HG03442 (cell line): Measurements from ENCODE around the gene DHPS.
"Not testable (repeated sequence)": the region's sequence is repeated elsewhere in the genome, so short reads cannot be mapped to it uniquely, and the experiment has no call there.

Experiments
- ATAC-seq: cut with Tn5 transposase; IDR thresholded peaks from one replicate; pipeline ENCODE4 v1.9.1; 2021; ENCODE audit warnings: mild to moderate bottlenecking, moderate library complexity; ENCODE audit not compliant: unreplicated experiment

The DHPS gene

DNA sequence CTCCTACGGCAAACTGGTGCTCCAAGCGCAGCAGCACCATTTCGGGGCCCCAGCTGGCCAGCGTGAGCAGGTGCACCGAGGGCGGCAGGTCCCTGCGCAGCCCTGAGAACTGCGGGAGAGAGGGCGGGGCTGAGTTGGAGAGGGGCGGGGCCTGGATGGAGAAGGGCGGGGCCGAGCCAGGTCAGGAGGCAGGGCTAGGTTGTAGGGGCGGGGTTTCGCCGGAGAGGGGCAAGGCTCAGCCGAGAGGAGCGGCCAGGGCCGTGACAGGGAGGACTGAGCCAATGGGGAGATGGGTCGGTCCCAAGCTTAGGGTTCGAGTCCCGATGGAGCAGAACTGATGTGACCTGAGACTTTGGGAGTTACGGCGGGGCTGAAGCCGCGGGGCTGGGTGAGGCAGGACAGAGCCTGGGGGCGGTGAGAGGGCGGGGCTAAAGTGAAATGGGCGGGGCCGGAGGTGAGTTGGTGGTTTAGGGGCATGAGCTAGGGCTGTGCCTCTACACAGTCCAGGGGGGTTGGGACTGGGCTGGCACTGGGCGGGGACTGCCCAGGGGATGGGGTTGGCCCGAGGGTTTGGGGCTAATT is 34.1 kb downstream of the DHPS start:
- ATAC-seq: no peak

DNA sequence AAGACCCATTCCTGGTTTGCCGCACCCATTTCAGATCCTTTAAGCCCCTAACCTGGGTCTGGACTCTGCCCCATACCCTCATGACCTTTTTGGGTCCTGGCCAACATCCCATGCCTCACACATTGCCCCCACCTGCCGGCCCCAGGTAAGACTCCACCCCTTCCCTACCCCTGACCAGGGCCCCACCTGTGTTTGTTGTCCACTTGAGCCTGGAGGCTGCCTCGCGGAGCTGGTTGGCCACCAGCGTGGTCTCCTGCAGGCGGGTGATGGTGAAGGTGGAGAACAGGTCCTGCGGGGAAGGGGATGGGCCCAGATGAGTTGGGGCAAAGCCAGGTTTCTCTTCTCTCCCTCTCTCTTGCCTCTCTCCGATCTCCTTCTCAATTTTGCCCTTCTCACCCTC is 34.6 kb downstream of the DHPS start:
- no peak for ATAC-seq

DNA sequence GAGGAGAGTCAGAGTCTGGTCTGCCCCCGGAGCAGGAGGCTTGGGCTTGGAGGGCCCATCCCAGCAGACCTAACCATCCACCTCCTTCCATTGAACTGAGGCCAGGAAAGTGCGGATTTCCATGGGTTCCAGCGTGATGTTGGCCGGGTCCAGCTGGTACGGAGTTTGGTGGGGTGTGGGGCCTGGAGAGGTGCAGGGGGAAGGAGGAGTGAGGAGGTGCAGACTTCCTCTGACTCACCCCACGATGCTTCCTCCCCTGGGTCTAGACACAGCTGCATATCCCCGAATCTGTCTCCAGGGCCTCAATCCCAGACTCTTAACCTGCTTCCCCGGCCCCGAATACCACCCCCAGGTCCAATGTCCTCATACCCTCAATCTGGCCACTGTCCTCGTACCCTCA is 35.1 kb downstream of the DHPS start:
- no peak for ATAC-seq

DNA sequence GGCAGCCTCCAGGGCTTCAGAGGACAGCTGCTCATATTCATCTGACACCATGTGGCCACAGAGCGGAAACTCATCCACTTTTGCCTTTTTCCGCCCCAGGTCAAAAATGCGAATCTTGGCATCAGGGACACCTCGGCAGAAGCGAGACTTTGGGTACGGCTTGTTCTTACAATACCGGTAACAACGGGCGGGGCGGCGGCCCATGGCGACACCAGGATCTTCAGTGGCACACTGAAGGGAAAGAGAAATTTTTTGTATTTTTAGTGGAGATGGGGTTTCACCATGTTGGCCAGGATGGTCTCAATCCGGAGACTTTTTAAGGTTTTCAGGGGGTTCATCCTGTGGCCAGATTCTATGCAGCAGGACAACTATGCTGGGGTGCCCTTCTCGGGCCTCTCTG is 38.0 kb downstream of the DHPS start:
- not testable (repeated sequence) for ATAC-seq

DNA sequence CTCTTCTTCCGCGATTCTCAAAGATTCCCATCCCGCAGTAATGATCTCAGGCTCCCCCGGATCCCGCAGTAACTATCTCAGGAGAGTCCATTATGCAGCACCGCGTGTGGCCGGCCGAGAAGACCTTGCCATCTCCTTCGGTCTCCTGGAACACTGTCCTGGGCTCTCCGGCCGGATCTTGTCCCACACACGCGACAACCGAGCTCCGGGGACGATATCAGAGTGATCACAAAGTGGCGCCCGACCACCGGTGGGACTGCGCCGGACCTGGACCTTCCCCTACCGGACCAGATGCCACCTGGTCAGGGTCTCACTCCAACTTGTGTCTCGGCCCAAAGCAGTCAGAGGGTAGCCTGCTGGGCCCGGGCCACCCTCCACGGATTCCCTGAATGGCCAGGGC is 39.2 kb downstream of the DHPS start:
- ATAC-seq: no peak

DNA sequence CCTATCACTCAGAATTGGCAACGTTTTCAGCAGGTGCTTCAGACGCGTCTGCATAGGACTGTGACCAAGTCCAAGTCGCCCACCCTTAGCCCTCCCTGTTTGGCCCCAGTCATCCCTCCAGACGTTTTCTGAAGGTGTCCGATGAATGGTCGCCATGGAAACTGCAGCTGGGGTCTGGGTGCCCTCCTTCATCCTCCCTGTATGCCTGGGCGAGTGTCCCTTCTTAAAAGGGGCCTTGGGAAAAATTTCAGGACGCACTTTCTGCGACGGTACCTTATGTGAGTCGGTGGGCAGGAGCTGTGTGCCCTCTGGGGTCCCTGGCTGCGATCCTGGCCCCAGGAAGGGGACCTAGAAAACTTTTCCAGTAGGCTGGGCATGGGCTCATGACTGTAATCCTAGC is 40.2 kb downstream of the DHPS start:
- no peak for ATAC-seq

DNA sequence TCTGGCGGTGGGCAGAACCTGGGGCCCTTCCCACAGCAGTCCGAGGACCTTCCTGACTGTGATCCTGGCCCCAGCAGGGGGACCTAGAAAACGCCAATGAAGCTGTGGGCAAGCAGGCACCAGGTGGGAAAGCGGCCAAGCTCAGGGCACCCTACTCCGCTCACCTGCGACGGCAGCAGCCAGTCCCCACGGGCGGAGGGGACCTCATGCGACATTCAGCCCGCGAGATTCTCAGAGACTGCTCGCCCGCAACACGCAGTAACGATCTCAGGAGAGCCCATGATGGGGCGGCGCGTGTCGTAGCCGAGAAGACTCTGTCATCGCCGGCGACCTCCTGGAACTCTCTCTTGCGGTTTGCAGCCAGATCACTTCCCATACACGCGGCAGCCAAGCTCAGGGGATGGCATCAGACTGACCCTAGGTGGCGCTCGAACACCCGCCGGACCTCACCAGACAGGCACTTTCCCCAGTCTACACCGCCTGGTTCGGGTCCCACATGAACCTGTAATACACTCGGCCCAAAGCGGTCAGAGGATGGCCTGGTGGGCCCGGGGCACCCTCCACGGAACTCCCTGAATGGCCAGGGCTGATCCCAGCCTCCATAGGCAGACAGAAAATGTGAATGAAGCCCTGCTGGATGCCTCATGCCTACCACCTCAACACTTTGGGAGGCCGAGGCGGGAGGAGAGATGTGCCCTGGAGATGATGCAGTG is 41.6 kb downstream of the DHPS start:
- ATAC-seq: no peak

DNA sequence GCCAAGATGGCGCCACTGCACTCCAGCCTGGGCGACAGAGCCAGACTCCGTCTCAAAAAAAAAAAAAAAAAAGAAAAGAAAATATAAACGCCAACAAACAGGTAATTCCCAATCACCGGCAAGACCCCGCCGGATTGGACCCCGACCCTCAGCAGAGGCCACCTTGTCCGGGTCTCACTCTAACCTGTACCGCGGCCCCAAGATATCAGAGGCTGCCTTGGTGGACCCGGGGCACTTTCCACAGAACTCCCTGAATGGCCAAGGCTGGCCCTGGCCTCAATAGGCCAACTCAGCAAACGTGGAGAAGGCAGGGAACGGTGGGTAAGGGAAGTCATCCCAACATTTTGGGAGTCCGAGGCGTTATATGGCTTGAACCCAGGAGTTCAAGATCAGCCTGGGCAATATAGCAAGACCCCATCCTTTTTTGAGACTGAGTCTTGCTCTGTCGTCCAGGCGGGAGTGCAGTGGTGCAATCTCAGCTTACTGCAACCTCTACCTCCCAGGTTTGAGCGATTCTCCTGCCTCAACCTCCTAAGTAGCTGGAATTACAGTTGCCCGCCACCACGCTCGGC is 43.0 kb downstream of the DHPS start:
- ATAC-seq: no peak

DNA sequence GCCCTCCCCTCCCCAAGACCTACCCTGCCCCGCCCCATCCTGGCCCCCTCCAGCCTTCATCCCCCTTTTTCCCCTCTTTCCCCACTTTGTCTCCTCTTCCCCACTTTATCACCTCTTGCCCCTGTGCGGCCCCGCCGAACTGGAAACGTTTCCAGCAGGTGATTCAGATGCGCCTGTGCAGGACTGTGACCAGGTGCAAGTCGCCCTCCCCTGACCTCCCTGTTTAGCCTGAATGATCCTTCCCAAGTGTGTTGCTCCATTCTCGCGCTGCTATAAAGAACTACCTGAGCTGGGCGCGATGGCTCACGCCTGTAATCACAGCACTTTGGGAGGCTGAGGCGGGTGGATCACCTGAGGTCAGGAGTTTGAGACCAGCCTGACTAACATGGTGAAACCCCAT is 45.0 kb downstream of the DHPS start:
- no peak for ATAC-seq

DNA sequence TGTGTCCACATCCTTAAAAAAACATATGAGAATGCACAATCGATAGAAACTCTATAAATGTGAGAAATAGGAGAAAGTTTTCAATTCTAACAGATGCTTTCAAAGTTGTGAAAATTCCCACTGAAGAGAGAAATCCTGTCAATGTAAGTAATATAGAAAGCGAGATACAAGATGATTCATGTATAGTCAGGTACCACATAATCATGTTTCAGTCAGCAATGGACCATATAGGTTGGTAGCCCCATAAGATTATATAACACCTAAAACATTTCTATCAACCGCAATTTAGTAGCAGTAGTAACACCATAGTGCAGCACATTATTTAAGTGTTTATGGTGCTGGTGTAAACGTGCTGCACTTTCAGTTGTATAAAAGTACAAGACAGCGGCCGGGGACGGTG is 52.5 kb downstream of the DHPS start:
- no peak for ATAC-seq

DNA sequence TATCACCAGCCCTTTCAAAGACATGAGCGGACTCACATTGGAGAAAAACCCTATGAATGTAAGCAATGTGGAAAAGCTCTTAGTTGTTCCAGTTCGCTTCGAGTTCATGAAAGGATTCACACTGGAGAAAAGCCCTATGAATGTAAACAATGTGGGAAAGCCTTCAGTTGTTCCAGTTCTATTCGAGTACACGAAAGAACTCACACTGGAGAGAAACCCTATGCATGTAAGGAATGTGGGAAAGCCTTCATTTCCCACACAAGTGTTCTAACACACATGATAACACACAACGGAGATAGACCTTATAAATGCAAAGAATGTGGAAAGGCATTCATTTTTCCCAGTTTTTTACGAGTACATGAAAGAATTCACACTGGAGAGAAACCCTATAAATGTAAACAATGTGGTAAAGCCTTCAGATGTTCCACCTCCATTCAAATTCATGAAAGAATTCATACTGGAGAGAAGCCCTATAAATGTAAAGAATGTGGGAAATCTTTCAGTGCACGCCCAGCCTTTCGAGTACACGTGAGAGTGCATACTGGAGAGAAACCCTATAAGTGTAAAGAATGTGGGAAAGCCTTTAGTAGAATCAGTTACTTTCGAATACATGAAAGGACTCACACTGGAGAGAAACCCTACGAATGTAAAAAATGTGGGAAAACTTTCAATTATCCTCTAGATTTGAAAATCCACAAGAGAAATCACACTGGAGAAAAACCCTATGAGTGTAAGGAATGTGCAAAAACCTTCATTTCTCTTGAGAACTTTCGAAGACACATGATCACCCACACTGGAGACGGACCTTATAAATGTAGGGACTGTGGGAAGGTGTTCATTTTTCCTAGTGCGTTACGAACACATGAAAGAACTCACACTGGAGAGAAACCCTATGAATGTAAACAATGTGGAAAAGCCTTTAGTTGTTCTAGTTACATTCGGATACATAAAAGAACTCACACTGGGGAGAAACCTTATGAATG is 53.3 kb downstream of the DHPS start:
- ATAC-seq: no peak

DNA sequence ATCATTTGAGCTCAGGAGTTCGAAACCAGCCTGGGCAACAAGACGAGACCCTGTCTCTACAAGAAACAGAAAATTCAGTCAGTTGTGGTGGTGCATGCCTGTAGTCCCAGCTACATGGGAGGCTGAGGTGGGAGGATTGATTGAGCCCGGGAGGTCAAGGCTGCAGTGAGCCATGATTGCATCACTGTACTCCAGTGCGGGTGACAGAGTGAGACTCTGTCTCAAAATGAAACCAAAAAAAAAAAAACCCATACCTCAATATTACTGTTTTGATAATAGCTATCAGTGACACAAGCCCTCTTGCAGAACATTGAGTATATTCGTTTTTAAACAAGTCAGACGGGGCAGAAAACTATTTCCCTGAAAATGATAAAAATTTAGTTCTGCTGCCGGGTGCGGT is 54.7 kb downstream of the DHPS start:
- no peak for ATAC-seq
